Fibroblast of skin of back (primary cell): ENCODE data around the gene OR51B6. TPM values are rescaled to one million over a fixed set of nuclear protein-coding genes. Genes with fewer than 3 reads are reported as not detected.
"Not testable (repeated sequence)": the region's sequence is repeated elsewhere in the genome, so short reads cannot be mapped to it uniquely, and the experiment has no call there.

Experiments
- DNase-seq: peaks from one replicate; pipeline ENCODE4 v3.0.0-alpha.2; 2013
- polyA plus RNA-seq, 2 experiments: library from polyadenylated mRNA; unstranded; fragments of 120-200 nt; gene quantifications; one replicate each; pipeline ENCODE4 v1.2.1, GENCODE V29; 2013; ENCODE audit not compliant: insufficient read length in 2 of 2

The OR51B6 gene, protein sequence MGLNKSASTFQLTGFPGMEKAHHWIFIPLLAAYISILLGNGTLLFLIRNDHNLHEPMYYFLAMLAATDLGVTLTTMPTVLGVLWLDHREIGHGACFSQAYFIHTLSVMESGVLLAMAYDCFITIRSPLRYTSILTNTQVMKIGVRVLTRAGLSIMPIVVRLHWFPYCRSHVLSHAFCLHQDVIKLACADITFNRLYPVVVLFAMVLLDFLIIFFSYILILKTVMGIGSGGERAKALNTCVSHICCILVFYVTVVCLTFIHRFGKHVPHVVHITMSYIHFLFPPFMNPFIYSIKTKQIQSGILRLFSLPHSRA
- not detected for polyA plus RNA-seq (2013, experiment 1 of 2; ENCODE audit: insufficient read length)
- polyA plus RNA-seq (2013, experiment 2 of 2; ENCODE audit: insufficient read length): not detected

DNA sequence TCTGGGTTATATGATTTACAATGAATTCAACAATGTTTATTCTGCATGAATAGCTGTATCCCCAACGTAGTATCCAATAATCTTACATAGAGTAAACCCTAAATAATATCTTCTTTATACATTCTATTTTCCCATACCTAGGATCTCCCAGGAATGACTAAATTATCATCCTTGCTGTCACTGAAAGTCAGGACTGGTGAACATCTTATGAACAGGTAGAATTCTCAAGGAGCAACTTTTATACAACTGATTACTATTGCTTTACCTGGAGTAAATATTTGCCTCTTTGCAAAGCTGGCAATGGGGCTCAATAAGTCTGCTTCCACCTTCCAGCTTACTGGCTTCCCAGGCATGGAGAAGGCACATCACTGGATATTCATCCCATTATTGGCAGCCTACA is at the start of gene OR51B6:
OR51B6 (plus strand) TSS at position 301 of the 400 bp plus-strand sequence; CDS start at position 301, 0 bp downstream.
- DNase-seq: no peak

DNA sequence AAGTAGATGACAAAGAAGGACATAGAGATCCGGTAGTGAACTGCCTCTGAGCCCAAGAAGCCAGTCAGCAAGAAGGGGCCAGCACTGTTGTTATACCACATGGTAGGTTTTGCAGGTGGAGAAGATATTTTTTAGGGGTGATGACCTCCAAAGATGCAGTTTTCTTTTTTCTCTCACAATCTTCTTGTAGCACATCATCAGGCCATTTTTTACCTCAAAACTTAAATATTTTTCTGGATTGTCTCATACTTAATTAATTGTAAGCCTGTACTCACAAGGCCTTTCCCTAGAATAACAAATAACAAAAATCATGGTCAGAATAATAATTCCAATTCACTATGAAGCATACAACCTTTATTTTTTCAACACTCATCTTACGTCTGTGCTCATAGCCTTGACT is 49.5 kb upstream of the OR51B6 start, which contains the start of gene OR51B4:
OR51B4 (minus strand) TSS at position 101 of the 400 bp plus-strand sequence; CDS start at position 101, 0 bp downstream.
- DNase-seq: no peak

DNA sequence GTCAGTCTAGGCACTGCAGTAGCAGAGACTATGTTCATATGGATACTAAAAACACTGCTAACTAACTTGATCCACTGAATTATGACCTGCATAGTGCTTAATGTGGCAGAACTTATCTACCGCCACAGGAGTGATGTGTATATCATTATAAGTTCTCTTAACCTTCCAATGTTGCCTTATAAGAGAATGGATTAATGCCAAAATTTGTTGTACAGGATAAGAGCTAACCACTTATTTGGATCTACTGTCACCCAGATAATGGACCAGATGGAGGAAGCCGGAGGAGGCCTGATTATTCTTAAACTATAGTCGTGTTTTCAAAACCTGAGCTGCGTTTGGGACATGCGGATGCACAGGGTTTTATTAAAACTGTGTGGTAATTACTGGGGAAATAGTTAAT is 47.7 kb upstream of the OR51B6 start:
- DNase-seq: no peak

DNA sequence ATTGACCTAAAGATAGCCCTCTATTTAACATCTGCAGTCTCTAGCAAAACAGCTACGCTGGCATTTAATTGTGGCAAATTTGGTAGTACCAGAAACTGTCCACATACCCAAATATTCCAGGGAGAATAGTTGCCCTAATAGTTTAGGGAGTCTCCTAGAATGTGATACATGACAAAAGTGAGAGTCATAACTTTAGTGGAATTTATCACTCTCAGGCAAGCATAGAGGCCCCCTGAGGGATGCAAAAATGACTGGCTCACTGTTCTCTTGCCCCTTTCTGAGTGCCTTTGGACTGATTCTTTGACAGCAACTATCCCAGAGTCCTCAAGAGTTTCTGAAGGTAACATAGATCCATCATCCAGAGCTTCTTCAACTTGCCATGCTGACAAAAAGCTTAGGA is 47.3 kb upstream of the OR51B6 start:
- DNase-seq: peak; percentile 52

DNA sequence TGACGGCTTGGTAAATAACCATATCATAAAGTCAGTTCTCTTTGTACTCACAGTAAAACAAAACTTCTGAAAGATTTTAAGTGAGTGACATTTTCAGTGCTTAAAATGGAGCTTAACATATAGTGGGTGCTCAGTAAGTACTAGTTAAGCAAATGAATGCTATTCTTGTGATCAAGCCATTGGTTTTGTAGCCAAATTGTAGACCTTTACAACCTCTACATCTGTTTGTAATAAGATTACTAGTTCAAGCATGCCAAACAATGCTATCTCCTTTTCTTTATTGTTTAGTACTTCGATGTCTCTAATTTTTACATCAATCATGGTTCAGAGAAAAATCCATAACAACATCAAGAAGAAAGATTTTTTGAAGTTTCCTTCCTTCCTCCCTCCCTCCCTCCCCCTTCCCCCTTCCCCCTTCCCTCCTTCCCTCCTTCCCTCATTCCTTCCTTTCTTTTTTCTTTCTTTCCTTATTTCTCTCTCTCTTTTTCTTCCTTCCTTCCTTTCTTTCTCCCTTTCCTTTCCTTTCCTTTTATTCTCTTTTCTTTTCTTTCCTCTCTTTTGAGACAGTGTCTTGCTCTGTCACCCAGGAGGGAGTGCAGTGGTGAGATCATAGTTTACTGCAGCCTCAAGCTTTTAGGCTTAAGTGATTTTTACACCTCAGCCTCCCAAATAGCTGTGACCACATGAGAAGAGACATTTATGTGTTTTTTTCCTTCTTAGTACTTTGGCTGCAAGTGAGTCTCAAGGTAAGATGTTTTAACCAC is 43.9 kb upstream of the OR51B6 start:
- no peak for DNase-seq

DNA sequence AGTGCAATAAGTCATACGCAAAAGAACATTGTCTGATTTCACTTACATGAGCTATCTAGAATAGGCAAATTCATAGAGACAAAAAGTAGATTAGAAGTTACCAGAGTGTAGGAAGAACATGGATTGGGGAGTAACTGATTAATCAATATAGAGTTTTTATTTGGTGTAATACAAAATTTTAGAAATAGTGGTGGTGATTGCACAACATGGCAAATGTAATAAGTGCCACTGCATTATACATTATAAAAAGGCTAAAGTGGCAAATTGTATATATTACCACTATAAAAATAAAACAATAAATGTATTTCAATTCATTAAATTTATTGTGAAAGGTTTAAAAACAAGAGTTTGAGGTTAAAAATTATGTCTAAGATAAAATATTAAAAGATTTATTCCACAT is 40.9 kb upstream of the OR51B6 start:
- no peak for DNase-seq

DNA sequence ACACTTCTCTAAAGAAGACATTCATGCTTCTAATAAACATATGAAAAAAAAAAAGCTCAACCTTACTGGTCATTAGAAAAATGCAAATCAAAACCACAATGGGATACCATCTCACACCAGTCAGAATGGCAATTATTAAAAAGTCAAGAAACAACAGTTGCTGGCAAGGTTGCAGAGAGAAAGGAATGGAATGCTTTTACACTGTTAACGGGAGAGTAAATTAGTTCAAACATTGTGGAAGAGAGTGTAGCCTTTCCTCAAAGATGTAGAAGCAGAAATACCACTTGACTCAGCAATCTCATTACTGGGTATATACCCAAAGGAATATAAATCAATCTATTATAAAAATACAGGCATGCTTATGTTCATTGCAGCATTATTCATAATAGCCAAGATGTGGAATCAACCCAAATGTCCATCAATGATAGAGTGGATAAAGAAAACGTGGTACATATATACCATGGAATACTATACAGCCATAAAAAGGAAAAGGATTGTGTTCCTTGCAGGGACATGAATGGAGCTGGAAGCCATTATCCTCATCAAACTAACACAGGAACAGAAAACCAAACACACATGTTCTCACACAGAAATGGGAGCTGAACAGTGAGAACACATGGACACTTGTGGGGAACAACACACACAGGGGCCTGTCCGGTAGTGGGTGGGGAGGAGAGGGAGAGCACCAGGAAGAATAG is 37.8 kb upstream of the OR51B6 start:
- not testable (repeated sequence) for DNase-seq

DNA sequence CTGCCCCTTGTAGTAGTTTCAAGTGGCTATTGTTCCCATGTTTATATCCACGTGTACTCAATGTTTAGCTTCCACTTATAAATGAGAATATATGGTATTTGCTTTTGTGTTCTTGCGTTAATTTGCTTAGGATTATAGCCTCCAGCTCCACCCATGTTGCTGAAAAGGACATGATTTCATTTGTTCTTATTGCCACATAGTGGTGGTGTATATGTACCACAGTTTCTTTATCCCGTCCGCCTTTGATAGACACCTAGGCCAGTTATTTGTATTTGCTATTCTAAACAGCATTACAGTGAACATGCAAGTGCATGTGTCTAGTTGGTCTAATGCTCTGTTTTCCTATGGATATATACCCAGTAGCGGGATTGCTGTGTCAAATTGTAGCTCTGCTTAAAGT is 34.0 kb upstream of the OR51B6 start:
- DNase-seq: no peak

DNA sequence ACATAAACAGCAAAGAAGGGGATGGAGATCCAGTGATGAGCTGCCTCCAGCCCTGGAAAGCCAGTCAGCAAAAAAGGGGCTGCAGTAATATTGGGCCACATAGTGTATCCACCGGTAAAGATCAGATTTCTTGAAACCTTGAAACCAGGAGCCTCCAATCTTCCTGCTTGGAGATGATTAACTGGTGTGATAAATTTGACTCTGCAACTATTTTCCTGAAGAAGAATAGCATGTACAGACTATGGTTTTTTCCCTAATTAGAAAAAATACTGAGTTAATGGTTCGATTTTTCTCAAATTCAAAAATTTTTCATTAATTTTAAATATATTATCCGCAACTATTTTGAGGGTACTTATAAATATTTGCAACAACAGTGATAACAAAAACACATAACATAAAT is 27.1 kb upstream of the OR51B6 start, which contains the start of gene OR51B2:
OR51B2 (minus strand) TSS at position 101 of the 400 bp plus-strand sequence; CDS start at position 101, 0 bp downstream.
- no peak for DNase-seq

DNA sequence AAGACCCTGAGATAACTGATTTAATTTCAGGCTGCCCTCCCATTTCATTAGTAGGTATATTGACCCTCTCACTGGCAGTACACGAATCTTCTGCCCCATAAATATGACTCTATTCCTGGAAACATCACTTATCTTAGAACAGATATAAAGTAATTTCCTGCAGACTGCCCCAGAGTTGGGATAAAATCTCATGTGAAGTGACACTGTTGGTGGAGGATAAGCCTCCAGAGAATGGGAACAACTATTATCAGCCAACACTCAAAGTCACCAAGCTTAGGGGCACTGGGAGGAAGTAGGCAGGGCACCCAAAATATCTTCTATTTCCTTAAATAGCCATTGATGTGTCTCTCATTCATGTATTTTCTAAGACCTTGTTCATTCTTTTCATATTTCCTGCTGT is 16.1 kb upstream of the OR51B6 start:
- no peak for DNase-seq

DNA sequence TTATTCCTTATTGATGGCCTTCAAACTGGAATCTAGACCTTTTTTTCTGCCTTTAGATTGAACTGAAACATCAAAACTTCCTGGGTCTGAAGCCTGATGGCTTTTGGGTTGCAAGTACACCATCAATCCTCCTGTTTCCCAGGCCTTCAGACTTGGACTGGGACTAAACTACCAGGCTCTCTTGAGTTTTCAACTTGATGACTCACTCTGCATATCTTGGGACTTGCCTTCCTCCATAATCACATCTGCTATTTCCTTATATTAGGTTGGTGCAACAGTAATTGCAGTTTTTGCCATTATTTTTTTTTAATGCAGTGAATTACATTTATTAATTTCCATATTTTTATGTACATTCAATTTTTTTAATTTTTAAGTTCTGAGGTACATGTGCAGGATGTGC is 15.0 kb upstream of the OR51B6 start:
- peak; percentile 30 for DNase-seq

DNA sequence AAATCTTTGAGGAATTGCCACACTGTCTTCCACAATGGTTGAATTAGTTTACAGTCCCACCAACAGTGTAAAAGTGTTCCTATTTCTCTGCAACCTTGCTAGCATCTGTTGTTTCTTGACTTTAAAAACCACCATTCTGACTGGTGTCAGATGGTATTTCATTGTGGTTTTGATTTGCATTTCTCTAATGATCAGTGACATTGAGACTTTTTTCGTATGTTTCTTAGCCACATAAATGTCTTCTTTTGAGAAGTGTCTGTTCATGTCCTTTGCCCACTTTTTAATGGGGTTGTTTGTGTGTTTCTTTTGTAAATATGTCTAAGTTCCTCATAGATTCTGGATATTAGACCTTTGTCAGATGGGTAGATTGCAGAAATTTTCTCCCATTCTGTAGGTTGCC is 14.1 kb upstream of the OR51B6 start:
- not testable (repeated sequence) for DNase-seq

DNA sequence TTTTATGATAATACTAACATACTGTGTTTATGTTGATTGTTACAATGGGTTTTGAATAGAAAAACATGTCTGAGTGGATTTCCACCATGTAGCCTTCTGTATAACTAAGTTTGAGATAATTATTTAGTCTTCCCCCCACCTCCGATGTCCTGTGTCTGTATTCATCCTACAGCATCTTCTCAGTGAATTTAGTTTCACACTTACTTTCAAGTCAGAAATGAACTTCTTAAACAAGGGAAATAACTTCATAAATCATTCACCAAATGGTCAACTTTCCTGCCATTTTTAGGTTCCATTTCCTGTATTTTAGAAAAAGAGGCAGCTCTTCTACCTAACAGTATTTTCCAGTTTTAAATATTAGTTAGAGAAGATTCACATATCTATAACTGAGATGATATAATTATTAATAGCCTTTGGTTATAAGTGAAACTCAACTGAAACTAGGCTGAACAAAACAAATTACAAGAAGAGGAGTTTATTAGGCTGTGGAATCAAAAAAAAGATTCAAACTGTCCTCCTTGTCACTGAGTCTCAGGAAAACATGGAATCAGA is 11.5 kb upstream of the OR51B6 start:
- DNase-seq: no peak

DNA sequence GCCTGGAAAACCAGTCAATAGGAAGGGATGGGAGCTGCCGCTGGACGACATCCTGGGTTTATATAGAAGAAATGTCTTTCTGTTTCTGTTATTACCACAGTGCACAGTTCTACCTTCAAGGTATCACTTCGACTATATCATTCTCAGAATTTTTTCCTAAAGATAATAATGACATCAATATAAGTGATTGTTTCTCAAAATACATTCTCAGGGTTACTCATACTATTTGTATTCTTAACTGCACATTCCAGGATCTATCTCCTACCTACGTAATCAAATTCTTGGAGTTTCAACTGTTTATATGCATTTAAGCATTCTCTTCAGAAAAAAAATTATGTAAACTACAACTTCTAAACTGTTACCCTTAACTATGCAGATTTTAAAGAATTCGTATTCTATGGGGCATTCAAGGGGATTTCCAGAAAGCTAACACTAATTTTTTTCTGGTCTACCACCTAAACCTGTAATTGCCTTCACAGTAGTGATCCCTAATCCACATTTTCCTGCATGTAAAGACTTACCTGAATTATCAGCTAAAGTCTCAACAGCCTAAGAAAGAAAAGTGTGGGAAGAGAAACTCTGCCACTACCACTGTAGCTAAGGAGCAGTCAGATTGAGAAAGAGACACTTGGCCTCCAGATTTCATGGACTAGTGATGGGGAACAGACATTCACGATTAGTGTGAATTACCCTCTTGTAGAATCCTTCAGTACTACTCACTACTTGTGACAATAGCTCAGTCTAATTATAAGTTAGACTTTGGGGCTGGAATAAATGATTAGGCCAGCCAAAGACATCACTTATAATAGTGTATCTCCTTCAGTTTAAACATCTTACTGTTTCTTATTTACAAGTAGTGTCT is 7.6 kb upstream of the OR51B6 start, which contains the start of gene OR51B5:
OR51B5 (minus strand) TSS at position 51 of the 862 bp plus-strand sequence; CDS start at position 51, 0 bp downstream.
- DNase-seq: no peak

DNA sequence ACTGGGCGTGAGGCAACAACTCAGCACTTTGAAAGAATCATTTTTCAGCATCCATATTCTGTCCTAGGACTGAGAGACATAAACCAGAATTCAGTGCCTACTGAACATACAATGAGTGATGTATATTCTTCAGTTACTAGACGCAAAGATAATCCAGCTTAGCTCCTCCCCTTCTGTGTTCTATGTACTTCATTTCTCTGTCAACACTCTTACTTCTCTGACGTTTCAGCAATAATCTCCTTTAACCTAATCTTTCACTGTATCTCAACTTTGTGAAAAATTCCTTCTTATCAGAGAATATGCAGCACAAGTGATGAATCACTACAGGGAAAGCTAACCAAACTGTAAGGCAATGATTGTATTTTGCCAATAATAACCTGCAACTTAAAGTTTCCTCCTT is 5.5 kb upstream of the OR51B6 start:
- DNase-seq: no peak

DNA sequence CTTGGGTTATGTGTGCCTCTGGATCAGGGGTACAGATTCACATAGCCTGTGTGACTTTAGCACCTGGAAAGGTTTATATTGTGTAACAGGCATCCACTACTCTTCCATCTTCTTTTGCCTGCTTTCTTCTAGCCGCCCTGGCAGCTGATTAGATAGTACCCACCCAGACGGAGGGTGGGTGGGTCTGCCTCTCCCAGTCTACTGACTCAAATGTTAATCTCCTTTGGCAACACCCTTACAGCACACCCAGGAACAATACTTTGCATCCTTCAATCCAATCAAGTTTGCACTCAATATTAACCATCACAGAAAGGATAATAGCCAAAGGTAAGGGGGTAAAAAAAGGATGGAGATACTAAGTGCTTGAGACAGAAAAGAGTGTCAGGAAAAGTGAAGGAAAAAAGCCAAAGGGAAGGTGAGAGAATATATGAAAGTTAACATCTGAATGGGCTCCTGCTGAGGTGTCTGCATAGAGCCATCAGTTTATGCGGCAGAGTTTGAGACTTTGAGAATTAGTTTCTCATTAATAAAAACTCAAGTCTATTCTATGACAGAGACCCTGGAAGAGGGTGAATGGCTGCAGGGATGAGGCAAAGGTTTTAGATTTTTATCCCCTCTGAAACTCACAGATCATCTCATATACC is 2.6 kb upstream of the OR51B6 start:
- DNase-seq: no peak

DNA sequence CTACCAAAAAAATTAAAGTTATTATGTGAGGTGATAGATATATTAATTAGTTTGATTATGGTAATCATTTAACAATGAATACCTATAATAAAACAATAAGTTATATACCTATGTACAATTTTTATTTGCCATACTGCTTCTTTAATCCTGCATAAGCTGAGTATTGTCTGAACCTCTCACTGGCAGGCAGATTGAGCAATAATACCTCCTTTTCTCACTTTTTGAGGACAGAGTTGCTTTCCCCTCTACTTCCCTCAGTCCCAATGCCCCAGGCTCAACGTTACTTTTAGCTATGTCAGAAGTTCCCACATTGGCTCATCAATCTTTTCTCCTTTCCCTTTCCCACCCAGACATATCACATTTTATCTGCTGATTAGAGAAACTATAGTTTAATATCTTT is 1.8 kb upstream of the OR51B6 start:
- no peak for DNase-seq

DNA sequence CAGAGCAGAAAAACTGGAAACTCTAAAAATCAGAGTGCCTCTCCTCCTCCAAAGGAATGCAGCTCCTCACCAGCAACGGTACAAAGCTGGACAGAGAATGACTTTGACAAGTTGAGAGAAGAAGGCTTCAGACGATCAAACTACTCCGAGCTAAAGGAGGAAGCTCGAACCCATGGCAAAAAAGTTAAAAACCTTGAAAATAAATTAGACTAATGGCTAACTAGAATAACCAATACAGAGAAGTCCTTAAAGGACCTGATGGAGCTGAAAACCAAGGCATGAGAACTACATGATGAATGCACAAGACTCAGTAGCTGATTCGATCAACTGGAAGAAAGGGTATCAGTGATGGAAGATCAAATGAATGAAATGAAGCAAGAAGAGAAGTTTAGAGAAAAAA is 4.7 kb downstream of the OR51B6 start:
- not testable (repeated sequence) for DNase-seq

DNA sequence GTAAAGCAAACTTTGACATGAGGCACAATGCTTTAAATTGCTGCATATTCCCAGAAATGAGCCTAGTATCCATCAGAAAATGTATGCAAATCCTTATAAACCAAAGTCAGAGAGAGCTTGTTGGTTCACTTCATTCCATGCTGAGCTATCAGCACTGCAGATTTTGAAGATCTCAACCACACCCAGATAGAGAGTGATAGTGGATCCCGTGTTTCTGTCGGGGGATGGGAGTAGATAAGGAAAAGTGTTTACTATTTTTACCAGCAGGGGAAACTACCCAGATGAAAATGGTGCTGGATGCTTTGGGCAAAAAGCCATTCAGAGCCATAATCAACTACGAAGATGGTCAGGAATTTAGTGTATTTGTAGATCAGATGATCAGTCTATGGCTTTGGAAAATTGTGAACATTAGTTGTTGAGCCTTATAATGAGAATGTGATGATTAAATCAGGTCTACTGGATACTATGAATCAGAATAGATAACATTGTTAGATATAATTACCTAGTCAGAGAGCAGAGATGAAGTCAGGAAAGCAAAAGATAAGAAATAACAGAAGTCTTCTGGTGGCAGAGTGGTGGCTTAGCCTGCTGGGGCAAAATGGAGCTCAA is 10.8 kb downstream of the OR51B6 start:
- DNase-seq: no peak

DNA sequence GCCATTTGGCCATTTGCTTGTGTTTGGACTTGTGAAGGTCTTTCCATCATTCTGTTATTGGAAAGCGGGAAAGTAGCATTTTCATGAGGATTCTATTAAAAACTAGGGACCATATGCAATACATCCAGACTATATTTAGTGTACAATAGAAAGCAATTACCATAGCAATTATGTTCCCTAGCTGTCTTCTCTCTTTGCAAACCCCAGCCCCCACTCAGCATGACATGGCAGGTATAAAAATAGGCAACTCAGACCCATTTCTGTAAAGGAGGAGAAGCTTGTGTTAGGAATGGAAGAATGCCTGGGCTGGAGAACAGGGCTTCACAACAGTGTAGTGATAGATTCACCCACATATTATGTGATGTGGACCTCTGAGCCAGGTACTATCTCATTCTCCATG is 12.4 kb downstream of the OR51B6 start:
- no peak for DNase-seq

DNA sequence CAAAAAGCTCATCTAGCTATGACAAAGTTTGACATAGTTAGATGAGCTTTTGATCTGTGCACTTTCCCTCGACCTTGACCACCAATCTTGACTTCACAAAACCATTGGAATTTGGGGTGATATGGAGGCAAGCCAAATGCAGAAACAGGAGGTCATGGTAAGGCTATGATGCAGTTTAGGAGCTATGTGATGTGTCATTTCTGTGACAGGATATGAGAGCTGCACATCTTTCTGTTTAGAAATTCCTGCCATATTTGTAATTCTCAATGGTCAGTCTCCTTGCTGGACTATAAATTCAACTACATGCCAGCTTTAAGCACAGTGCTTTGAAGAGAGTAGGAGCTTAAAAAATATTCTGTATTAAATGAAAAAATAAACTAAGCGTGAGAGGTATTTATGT is 12.9 kb downstream of the OR51B6 start:
- DNase-seq: peak; percentile 90
